MG63 (cell line): ENCODE measurements around the gene MACROH2A1. TPM values are rescaled to one million over a fixed set of nuclear protein-coding genes. Genes with fewer than 3 reads are reported as not detected.

Experiments used
- DNase-seq: peaks from one replicate; pipeline ENCODE4 v3.0.0-alpha.2; 2020
- H3K27me3 ChIP-seq: fragments of 250-450 bp; sonication (Bioruptor Pico); 2 replicates; pipeline ENCODE4 v1.5.1; 2020; ENCODE audit warnings: mild to moderate bottlenecking, moderate library complexity
- H3K36me3 ChIP-seq: fragments of 250-450 bp; sonication (Bioruptor Pico); 2 replicates; pipeline ENCODE4 v1.5.1; 2020; ENCODE audit warnings: mild to moderate bottlenecking, moderate library complexity
- H3K4me3 ChIP-seq: fragments of 250-450 bp; sonication (Bioruptor Pico); 2 replicates; pipeline ENCODE4 v1.5.1; 2020; ENCODE audit warnings: mild to moderate bottlenecking, moderate library complexity
- H3K9me3 ChIP-seq: fragments of 250-450 bp; sonication (Bioruptor Pico); 2 replicates; pipeline ENCODE4 v1.5.1; 2020; ENCODE audit warnings: mild to moderate bottlenecking, moderate library complexity
- total RNA-seq: library from RNA; depleted of rRNA; stranded (reverse); fragments of >200 nt; shearing (Covaris generic); gene quantifications from 2 replicates; pipeline ENCODE4 v1.2.3, GENCODE V29; 2014; ENCODE audit warnings: low replicate concordance; rRNA removed

The MACROH2A1 gene
- total RNA-seq, 1 experiment from 2014 or later: 404 TPM

GRCh38 chr5:135308245-135308644 is 90.8 kb downstream of the MACROH2A1 start:
- Histone ChIP-seq H3K36me3 (no peaks in the 10 kb centered on the region), H3K9me3 (no peaks in the 10 kb centered on the region), H3K27me3 (no peaks in the 10 kb centered on the region), H3K4me3 (no peak overlapping the region)
- DNase-seq: peak; percentile 75

DNA sequence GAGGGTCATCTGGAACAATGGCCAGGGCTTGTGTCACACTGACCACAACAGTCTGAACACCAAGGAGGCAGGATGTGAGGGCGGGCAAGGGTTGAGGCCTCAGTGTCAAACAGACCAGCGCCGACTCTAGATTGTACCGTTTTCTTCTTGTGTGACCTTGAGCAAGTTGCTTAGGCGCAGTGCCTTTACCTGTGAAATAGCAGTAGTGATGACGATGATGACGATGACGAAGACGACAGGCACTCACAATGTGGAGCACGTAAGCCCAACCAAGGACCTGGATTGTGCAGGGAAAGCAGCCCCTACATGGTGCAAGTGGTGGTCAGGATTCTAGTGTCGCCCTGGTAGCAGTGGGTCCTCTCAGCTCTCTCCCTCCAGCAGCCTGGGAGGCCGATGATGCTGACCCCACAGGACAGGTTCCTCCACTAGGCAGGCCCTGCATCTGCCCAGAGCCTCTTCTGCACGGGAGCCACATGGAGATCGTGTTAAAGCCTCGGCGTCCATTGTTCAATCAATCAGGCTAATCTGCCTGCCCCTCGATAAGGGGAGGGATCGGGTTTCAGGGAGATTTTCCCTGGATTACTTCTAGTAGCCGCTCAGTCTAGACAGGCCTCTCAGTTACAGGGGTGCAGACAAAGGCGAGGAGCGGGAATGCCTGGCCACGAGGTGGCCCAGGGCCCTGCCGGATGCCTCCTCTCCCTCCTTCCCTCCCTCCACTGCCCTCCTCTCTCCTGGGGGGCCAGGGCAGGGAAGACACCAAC is 91.7 kb downstream of the MACROH2A1 start:
- no peak for DNase-seq

DNA sequence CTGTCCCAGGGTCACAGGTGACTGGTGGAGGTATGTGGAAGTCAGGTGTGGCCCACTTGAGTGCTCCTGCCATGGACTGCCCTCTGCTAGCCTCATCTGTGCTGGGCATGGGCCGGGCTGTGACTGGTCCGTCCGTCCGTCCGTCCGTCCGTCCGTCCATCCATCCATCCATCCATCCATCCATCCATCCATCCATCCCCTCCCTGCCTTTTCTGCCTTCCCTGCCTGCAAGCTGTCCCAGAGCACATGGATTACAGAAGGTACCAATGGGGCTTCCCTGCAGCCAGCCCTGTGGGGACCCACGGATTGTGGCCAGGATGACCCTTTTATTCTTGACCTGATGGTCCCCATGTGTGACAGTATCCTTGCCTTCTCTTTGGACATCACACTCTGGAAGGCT is 92.5 kb downstream of the MACROH2A1 start:
- Histone ChIP-seq H3K27me3 (no peaks in the 10 kb centered on the region), H3K36me3 (no peaks in the 10 kb centered on the region), H3K4me3 (no peak overlapping the region), H3K9me3 (no peaks in the 10 kb centered on the region)
- DNase-seq: no peak

More for the DNA sequence above, 91.7 kb downstream of the MACROH2A1 start:
- H3K27me3 ChIP-seq: no peaks in the 10 kb centered on the region
- H3K9me3 ChIP-seq: no peaks in the 10 kb centered on the region
- no peak overlapping the region for H3K4me3 ChIP-seq
- no peaks in the 10 kb centered on the region for H3K36me3 ChIP-seq

DNA sequence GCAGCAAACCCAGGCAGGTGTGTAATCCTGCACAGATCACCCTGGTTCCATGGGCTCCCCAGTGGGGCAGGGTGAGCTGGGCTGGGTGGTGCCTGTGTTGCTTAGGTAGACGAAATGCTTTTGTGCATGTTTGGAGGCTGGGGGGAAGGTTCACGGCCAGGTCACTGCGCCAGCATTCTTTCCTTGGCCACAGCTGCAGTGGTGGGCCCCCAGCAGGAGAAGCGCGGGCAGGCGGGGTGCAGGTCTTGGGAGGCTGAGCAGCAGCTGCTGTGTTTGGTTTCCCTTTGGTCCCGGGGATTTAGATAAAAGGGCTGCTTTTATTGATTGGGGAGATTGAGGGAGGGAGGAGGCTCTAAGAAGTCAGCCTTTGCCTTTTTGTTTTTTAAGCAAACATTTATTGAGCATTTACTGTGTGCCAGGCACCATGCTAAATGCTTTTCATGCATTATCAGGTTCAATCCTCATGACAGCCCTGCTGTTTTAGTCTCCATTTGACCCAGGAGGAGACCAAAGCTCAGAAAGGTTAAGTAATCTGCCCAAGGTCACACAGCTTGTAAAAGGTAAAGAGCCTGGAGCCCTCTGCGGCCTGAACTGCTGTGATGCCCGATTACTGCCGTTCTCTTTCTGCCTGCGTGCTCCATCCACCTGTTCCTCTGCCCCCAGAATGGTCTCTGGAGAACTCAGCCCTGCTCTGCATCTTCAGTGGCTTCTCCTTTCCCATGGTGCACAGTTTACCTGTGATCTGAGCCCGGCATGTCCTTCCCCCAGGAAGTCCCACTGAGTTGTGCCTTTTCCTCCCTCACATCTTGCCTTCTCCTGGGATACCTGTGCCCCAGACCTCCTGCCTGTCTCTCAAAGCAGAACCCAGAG is 94.4 kb downstream of the MACROH2A1 start:
- no peaks in the 10 kb centered on the region for H3K36me3 ChIP-seq
- no peak overlapping the region for H3K4me3 ChIP-seq
- no peaks in the 10 kb centered on the region for H3K9me3 ChIP-seq
- H3K27me3 ChIP-seq: no peaks in the 10 kb centered on the region
- DNase-seq: no peak

- Histone ChIP-seq H3K27me3 (no peaks in the 10 kb centered on the region), H3K4me3 (no peak overlapping the region), H3K36me3 (no peaks in the 10 kb centered on the region), H3K9me3 (no peaks in the 10 kb centered on the region)
- DNase-seq: no peak
Measured at GRCh38 chr5:135303582-135304173, 95.4 kb downstream of the MACROH2A1 start.

GRCh38 chr5:135296900-135297816 is 101.9 kb downstream of the MACROH2A1 start:
- Histone ChIP-seq H3K36me3 (no peaks in the 10 kb centered on the region), H3K4me3 (no peak overlapping the region), H3K27me3 (no peaks in the 10 kb centered on the region), H3K9me3 (0 out of 2 replicates have a peak, but pooled peaks cover 2% of the 10 kb centered on the region)
- no peak for DNase-seq

- no peak for DNase-seq
- Histone ChIP-seq H3K36me3 (no peaks in the 10 kb centered on the region), H3K27me3 (no peaks in the 10 kb centered on the region), H3K9me3 (0 out of 2 replicates have a peak, but pooled peaks cover 2% of the 10 kb centered on the region), H3K4me3 (no peak overlapping the region)
Measured at GRCh38 chr5:135295852-135296251, 103.2 kb downstream of the MACROH2A1 start.

- no peaks in the 10 kb centered on the region for H3K36me3 ChIP-seq
- no peak for DNase-seq
- H3K4me3 ChIP-seq: no peak overlapping the region
- H3K27me3 ChIP-seq: no peaks in the 10 kb centered on the region
- H3K9me3 ChIP-seq: 0 out of 2 replicates have a peak, but pooled peaks cover 2% of the 10 kb centered on the region
Measured at GRCh38 chr5:135294793-135295192, 104.2 kb downstream of the MACROH2A1 start.

DNA sequence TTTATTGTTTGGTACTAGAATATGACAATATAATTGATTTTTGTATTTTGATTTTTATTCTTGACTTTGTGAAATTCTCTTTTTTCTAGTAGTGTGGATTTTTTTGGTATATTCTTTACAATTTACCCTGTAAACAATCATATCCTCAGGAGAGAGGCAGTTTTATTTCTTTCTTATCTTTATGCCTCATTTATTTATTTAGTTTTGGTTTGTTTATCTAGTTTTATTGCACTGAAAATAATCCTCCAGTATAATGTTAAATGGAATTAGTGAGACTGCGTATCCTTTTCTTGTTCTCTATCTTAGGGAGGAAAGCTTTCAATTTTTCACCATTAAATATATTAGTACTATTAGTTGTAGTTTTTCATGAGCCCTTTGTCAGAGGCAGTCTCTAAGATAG is 109.4 kb downstream of the MACROH2A1 start:
- Histone ChIP-seq H3K36me3 (no peaks in the 10 kb centered on the region), H3K9me3 (peaks cover 9% of the 10 kb centered on the region; the same call in 1 of the 2 replicates), H3K4me3 (no peak overlapping the region), H3K27me3 (no peaks in the 10 kb centered on the region)
- no peak for DNase-seq

DNA sequence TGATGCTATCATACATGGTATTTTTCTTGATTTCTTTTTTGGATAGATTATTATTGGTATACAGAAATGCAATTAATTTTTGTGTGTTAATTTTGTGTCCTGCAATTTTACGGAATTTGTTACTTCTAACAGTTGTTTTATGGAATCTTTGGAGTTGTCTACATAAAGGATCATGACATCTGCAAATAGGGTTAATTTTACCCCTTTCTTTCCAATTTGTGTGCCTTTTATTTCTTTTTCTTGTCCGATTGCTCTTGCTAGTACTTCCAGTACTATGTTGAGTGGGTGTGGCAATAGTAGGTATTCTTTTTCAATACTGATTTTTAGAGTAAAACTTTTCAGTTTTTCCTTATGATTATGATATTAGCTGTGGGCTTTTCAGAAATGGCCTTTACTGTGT is 111.5 kb downstream of the MACROH2A1 start:
- H3K4me3 ChIP-seq: no peak overlapping the region
- H3K27me3 ChIP-seq: no peaks in the 10 kb centered on the region
- no peak for DNase-seq
- no peaks in the 10 kb centered on the region for H3K36me3 ChIP-seq
- H3K9me3 ChIP-seq: peaks cover 7% of the 10 kb centered on the region; the same call in 1 of the 2 replicates

Other genes starting within 250 kb of the MACROH2A1 start
- gene DCANP1, start 48.1 kb upstream of the MACROH2A1 start, total RNA-seq: not detected in 2 replicates
- not detected in 2 replicates for gene TIFAB, start 53.1 kb upstream of the MACROH2A1 start, total RNA-seq
- not detected in 2 replicates for gene NEUROG1, start 136.7 kb upstream of the MACROH2A1 start, total RNA-seq
- gene CXCL14, start 179.8 kb upstream of the MACROH2A1 start, total RNA-seq: 0.76 TPM in 1 of 2 replicates, not detected in the other